Measurements from ENCODE around the gene LCE7A. TPM values are rescaled to one million over a fixed set of nuclear protein-coding genes. Genes with fewer than 3 reads are reported as not detected.

The LCE7A gene
- total RNA-seq, 1 donor from 2014 or later = not detected

GRCh38 chr1:152864443-152864842 lies 4.6 kb downstream of the LCE7A start:
- H3K36me3 Mint-ChIP-seq = no peaks in the 10 kb centered on the region
- Histone ChIP-seq H3F3A (ENCODE audit: low read depth) (no peaks in the 10 kb centered on the region), H3K27me3 (no peaks in the 10 kb centered on the region), H3K4me1 (no peaks in the 10 kb centered on the region), H3K36me3 (no peaks in the 10 kb centered on the region), H3K9ac (no peak overlapping the region), H4K20me1 (ENCODE audit: low read depth) (no peaks in the 10 kb centered on the region), H3K79me2 (ENCODE audit: low read depth) (no peaks in the 10 kb centered on the region), H3K27ac (no peak overlapping the region), H3K4me3 (no peak overlapping the region), H3K4me2 (no peak overlapping the region), H2AFZ (replicated peaks) (no peak overlapping the region), H3K9me3 (ENCODE audit: low read depth) (peaks cover 37% of the 10 kb centered on the region)
- no peak overlapping the region for H3K27ac Mint-ChIP-seq
- TF ChIP-seq EZH2phosphoT487 (IDR thresholded peaks at IDR 0.05) = no peak
- TF ChIP-seq, protein P1, sequence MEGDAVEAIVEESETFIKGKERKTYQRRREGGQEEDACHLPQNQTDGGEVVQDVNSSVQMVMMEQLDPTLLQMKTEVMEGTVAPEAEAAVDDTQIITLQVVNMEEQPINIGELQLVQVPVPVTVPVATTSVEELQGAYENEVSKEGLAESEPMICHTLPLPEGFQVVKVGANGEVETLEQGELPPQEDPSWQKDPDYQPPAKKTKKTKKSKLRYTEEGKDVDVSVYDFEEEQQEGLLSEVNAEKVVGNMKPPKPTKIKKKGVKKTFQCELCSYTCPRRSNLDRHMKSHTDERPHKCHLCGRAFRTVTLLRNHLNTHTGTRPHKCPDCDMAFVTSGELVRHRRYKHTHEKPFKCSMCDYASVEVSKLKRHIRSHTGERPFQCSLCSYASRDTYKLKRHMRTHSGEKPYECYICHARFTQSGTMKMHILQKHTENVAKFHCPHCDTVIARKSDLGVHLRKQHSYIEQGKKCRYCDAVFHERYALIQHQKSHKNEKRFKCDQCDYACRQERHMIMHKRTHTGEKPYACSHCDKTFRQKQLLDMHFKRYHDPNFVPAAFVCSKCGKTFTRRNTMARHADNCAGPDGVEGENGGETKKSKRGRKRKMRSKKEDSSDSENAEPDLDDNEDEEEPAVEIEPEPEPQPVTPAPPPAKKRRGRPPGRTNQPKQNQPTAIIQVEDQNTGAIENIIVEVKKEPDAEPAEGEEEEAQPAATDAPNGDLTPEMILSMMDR (IDR thresholded peaks at IDR 0.05) = no peak
- TF ChIP-seq EZH2 (IDR thresholded peaks at IDR 0.05) = no peak
- no peaks in the 10 kb centered on the region for H3K4me1 Mint-ChIP-seq
- H3K27me3 Mint-ChIP-seq (ENCODE audit: insufficient read depth, low read depth) = no peaks in the 10 kb centered on the region
- H3K4me3 Mint-ChIP-seq = no peak overlapping the region
- peaks cover 10% of the 10 kb centered on the region for H3K9me3 Mint-ChIP-seq
- no peak for DNase-seq (ENCODE audit: low spot score)

DNA sequence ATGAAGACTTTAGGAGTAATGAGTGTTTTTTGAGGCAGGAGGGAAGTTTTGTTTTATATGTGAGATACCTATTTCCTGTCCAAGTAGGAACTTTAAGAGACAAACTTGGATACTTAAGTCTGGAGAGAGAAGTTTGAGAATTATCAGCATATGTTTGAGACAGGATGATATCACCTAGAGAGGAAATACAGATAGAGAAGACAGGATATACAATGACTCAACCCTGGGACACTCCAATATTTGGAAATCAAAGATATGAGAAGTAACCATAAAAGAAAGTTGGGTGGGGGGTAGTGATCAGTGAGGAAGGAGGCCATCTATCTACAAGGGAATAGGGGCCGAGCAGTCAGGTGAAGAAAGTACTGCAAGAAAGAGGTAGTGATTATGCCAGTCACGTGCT lies 6.5 kb downstream of the LCE7A start:
- H3K79me2 ChIP-seq (ENCODE audit: low read depth) = no peaks in the 10 kb centered on the region
- no peak overlapping the region for H3K4me2 ChIP-seq
- H2AFZ ChIP-seq (replicated peaks) = no peak overlapping the region
- no peak for DNase-seq (ENCODE audit: low spot score)
- Mint-ChIP-seq H3K4me1 (no peaks in the 10 kb centered on the region), H3K36me3 (no peaks in the 10 kb centered on the region), H3K27me3 (ENCODE audit: insufficient read depth, low read depth) (no peaks in the 10 kb centered on the region), H3K9me3 (no peaks in the 10 kb centered on the region), H3K4me3 (no peak overlapping the region), H3K27ac (no peak overlapping the region)
- TF ChIP-seq, protein P1 (IDR thresholded peaks at IDR 0.05) = no peak
- TF ChIP-seq EZH2phosphoT487 (IDR thresholded peaks at IDR 0.05) = no peak
- H3K27me3 ChIP-seq = no peaks in the 10 kb centered on the region
- no peaks in the 10 kb centered on the region for H4K20me1 ChIP-seq (ENCODE audit: low read depth)
- H3K9me3 ChIP-seq (ENCODE audit: low read depth) = peaks cover 29% of the 10 kb centered on the region
- H3K4me1 ChIP-seq = no peaks in the 10 kb centered on the region
- H3K9ac ChIP-seq = no peak overlapping the region
- no peaks in the 10 kb centered on the region for H3K36me3 ChIP-seq
- H3F3A ChIP-seq (ENCODE audit: low read depth) = no peaks in the 10 kb centered on the region
- no peak overlapping the region for H3K4me3 ChIP-seq
- no peak overlapping the region for H3K27ac ChIP-seq

DNA sequence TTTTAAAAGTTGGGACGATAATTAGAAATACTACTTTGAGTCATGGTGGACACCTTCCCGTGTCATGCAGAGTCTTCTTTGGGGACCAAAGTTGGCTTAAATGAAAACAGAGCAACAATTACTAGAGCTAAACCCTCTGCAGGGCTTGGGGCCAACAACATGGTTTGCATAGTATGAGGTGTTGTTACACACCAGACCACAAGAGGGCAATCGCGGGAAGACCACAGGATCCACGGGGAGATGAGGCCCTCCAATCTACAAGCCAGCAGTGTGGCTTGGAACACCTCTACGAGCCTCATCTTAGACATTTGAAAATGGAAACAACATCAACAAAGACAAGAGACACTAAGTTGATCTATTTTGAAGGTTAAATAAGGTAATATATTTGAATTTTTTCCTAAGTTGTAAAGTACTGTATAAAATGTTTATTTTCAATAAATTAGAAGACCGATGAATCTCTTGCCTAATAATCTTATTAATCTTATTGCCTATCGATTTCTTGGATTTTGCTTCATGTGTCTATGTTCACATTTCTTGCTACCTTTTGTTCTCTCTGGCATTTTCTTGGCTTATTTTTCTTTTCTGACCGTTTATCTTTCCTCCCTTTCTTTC lies 10.1 kb downstream of the LCE7A start:
- H3K9me3 Mint-ChIP-seq = no peaks in the 10 kb centered on the region
- H2AFZ ChIP-seq (replicated peaks) = no peak overlapping the region
- peak; percentile 50 for DNase-seq (ENCODE audit: low spot score)
- H3F3A ChIP-seq (ENCODE audit: low read depth) = no peaks in the 10 kb centered on the region
- no peaks in the 10 kb centered on the region for H3K4me1 ChIP-seq
- no peaks in the 10 kb centered on the region for H3K36me3 ChIP-seq
- H3K4me1 Mint-ChIP-seq = no peaks in the 10 kb centered on the region
- H3K27ac ChIP-seq = no peak overlapping the region
- H3K9me3 ChIP-seq (ENCODE audit: low read depth) = peaks cover 22% of the 10 kb centered on the region
- H3K36me3 Mint-ChIP-seq = no peaks in the 10 kb centered on the region
- TF ChIP-seq EZH2 (IDR thresholded peaks at IDR 0.05) (no peak), EZH2phosphoT487 (IDR thresholded peaks at IDR 0.05) (no peak)
- TF ChIP-seq, protein P1 (IDR thresholded peaks at IDR 0.05) = peak; percentile 58
- H3K9ac ChIP-seq = no peak overlapping the region
- no peak overlapping the region for H3K27ac Mint-ChIP-seq
- no peaks in the 10 kb centered on the region for H4K20me1 ChIP-seq (ENCODE audit: low read depth)
- no peak overlapping the region for H3K4me3 Mint-ChIP-seq
- H3K4me3 ChIP-seq = no peak overlapping the region
- H3K27me3 ChIP-seq = no peaks in the 10 kb centered on the region
- no peaks in the 10 kb centered on the region for H3K27me3 Mint-ChIP-seq (ENCODE audit: insufficient read depth, low read depth)
- H3K4me2 ChIP-seq = no peak overlapping the region
- no peaks in the 10 kb centered on the region for H3K79me2 ChIP-seq (ENCODE audit: low read depth)

Measured in neural progenitor cell (in vitro differentiated cells).